HG02642 (cell line): Measurements from ENCODE around the gene ANLN.
"Not testable (repeated sequence)": the region's sequence is repeated elsewhere in the genome, so short reads cannot be mapped to it uniquely, and the experiment has no call there.

Experiments
- ATAC-seq: cut with Tn5 transposase; IDR thresholded peaks from one replicate; pipeline ENCODE4 v1.9.1; 2021; ENCODE audit warnings: mild to moderate bottlenecking; ENCODE audit not compliant: unreplicated experiment, poor library complexity

Gene ANLN

GRCh38 chr7:36459236-36459960, 69.7 kb downstream of the ANLN start:
- ATAC-seq: no peak

GRCh38 chr7:36460811-36461429, 71.3 kb downstream of the ANLN start:
- no peak for ATAC-seq

- no peak for ATAC-seq
Observed at GRCh38 chr7:36462551-36463137, 73.0 kb downstream of the ANLN start.

- no peak for ATAC-seq
Observed at GRCh38 chr7:36464271-36464670, 74.6 kb downstream of the ANLN start.

GRCh38 chr7:36466001-36466400, 76.3 kb downstream of the ANLN start:
- ATAC-seq: not testable (repeated sequence)

- ATAC-seq: no peak
Observed at GRCh38 chr7:36468370-36469101, 78.9 kb downstream of the ANLN start.

GRCh38 chr7:36469236-36469635, 79.6 kb downstream of the ANLN start:
- ATAC-seq: no peak

GRCh38 chr7:36472141-36472729, 82.6 kb downstream of the ANLN start:
- ATAC-seq: no peak

GRCh38 chr7:36473454-36474282, 84.0 kb downstream of the ANLN start:
- ATAC-seq: no peak

GRCh38 chr7:36474283-36475010, 84.8 kb downstream of the ANLN start:
- ATAC-seq: no peak

- no peak for ATAC-seq
Observed at GRCh38 chr7:36475011-36475342, 85.3 kb downstream of the ANLN start.

GRCh38 chr7:36475381-36475780, 85.7 kb downstream of the ANLN start:
- ATAC-seq: no peak

- ATAC-seq: no peak
Observed at GRCh38 chr7:36478745-36479144, 89.1 kb downstream of the ANLN start.

GRCh38 chr7:36483853-36484252, 94.2 kb downstream of the ANLN start:
- not testable (repeated sequence) for ATAC-seq

- no peak for ATAC-seq
Observed at GRCh38 chr7:36484265-36484664, 94.6 kb downstream of the ANLN start.

- no peak for ATAC-seq
Observed at GRCh38 chr7:36486336-36486735, 96.7 kb downstream of the ANLN start.

- ATAC-seq: no peak
Observed at GRCh38 chr7:36487756-36488336, 98.2 kb downstream of the ANLN start.

GRCh38 chr7:36488672-36489071, 99.0 kb downstream of the ANLN start:
- not testable (repeated sequence) for ATAC-seq

GRCh38 chr7:36490419-36490830, 100.8 kb downstream of the ANLN start:
- no peak for ATAC-seq
